Natural killer cell (primary cell): Measurements from ENCODE around the gene SLC39A7. TPM values are rescaled to one million over a fixed set of nuclear protein-coding genes. Genes with fewer than 3 reads are reported as not detected.
"Not testable (repeated sequence)": the region's sequence is repeated elsewhere in the genome, so short reads cannot be mapped to it uniquely, and the experiment has no call there.

Experiments used
- ATAC-seq, 3 donors: fragments of 150-1000 bp in 2 of 3; fragments of 200-7000 bp in 1 of 3; cut with Tn5 transposase; 1 replicate in 1 of 3; 2 replicates in 2 of 3; pipeline ENCODE4 v1.10.0; 2021; ENCODE audit warnings: mild to moderate bottlenecking in 2 of 3, moderate library complexity in 2 of 3
- DNase-seq, 2 donors: peaks; one replicate each; pipeline versions ENCODE4 v3.0.0 to v3.0.0-alpha.2; 2013 to 2021; ENCODE audit warnings: mixed read lengths in 1 of 2
- H3K27ac ChIP-seq: one replicate; pipeline ENCODE4 v1.5.1; 2013; ENCODE audit warnings: mild to moderate bottlenecking, low read length
- H3K27me3 ChIP-seq: one replicate; pipeline ENCODE4 v1.6.1; 2013; ENCODE audit warnings: low read length; ENCODE audit not compliant: control insufficient read depth, insufficient read depth
- H3K36me3 ChIP-seq: one replicate; pipeline ENCODE4 v1.6.1; 2013; ENCODE audit warnings: low read length; ENCODE audit not compliant: control insufficient read depth, insufficient read depth
- H3K4me1 ChIP-seq: one replicate; pipeline ENCODE4 v1.6.1; 2013; ENCODE audit warnings: low read length; ENCODE audit not compliant: control insufficient read depth, insufficient read depth
- H3K4me3 ChIP-seq: one replicate; pipeline ENCODE4 v1.5.1; 2013; ENCODE audit warnings: low read length
- H3K9me3 ChIP-seq: one replicate; pipeline ENCODE4 v1.6.1; 2013; ENCODE audit warnings: low read length; ENCODE audit not compliant: control insufficient read depth, insufficient read depth
- H3K27ac Mint-ChIP-seq, 2 donors: one replicate each; pipeline ENCODE4 v1.8.0; 2022; ENCODE audit warnings: mild to moderate bottlenecking in 2 of 2, mixed read lengths in 2 of 2, moderate library complexity in 1 of 2
- H3K27me3 Mint-ChIP-seq, 2 donors: one replicate each; pipeline ENCODE4 v1.8.0; 2022; ENCODE audit warnings: low read depth in 2 of 2, mixed read lengths in 2 of 2
- H3K36me3 Mint-ChIP-seq: one replicate; pipeline ENCODE4 v1.8.0; 2022; ENCODE audit warnings: mixed read lengths
- H3K4me1 Mint-ChIP-seq, 2 donors: one replicate each; pipeline ENCODE4 v1.8.0; 2022; ENCODE audit warnings: mixed read lengths in 2 of 2
- H3K4me3 Mint-ChIP-seq: one replicate; pipeline ENCODE4 v1.8.0; 2022; ENCODE audit warnings: mild to moderate bottlenecking, moderate library complexity, mixed read lengths
- H3K9me3 Mint-ChIP-seq, 2 donors: one replicate each; pipeline ENCODE4 v1.8.0; 2022; ENCODE audit warnings: mixed read lengths in 2 of 2
- WGBS: methylation state at CpG from one replicate; pipeline ENCODE4 v1.1.7; 2013; ENCODE audit warnings: missing lambda C conversion rate; ENCODE audit not compliant: insufficient coverage; 5-methylcytosine and 5-hydroxymethylcytosine counted together
- intact Hi-C: fragments of 100-400 bp; cut with micrococcal nuclease; formaldehyde crosslinking; loops from one replicate; pipeline ENCODE4 v1.14.2; 2022
- total RNA-seq, 4 donors: library from RNA; stranded (reverse); fragments of 120-200 nt in 1 of 4; gene quantifications; one replicate each; pipeline versions ENCODE4 v1.2.3 to v1.2.4, GENCODE V29; 2013 to 2022
- TF ChIP-seq, protein P1 (sequence below): fragments of 200-600 bp; IDR thresholded peaks from one replicate; pipeline ENCODE4 v1.8.0; 2022; ENCODE audit warnings: antibody characterized with exemption

The SLC39A7 gene
- total RNA-seq, 3 donors from 2014 or later (not counting 1 experiment from before 2014, with no cell fraction given), result 38.9 to 45.7 (median 45.6) TPM

DNA sequence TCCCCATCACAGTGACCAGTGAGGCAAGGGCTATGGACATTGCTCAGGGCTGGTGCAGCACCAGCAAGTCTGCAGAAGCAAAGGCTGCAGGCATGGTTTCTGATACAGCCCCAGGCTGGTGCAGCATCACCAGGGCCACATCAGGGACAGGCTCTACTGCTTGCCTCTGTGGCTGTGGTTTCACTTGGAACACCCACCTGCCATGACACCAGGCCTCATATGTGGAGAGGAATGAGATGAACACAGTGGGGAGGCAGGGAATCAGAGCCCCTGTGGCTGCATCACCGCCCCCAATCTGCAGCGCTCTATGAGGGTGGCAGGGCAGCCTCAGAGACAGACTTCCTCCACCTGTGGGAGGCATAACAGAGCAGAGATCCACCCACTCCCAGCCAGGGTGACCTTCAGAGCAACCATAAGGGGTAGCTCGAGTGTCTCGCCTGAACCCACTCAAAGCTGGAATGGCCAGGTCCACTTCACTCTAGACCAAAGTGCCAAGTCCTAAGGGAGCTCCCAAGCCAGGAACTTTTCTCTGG, 15.5 kb downstream of the SLC39A7 start:
- no peaks in the 10 kb centered on the region for H3K36me3 ChIP-seq
- intact Hi-C loops, result no loop called here
- 85% methylated on average over 4 of the region's 4 CpGs for WGBS
- TF ChIP-seq, protein P1, sequence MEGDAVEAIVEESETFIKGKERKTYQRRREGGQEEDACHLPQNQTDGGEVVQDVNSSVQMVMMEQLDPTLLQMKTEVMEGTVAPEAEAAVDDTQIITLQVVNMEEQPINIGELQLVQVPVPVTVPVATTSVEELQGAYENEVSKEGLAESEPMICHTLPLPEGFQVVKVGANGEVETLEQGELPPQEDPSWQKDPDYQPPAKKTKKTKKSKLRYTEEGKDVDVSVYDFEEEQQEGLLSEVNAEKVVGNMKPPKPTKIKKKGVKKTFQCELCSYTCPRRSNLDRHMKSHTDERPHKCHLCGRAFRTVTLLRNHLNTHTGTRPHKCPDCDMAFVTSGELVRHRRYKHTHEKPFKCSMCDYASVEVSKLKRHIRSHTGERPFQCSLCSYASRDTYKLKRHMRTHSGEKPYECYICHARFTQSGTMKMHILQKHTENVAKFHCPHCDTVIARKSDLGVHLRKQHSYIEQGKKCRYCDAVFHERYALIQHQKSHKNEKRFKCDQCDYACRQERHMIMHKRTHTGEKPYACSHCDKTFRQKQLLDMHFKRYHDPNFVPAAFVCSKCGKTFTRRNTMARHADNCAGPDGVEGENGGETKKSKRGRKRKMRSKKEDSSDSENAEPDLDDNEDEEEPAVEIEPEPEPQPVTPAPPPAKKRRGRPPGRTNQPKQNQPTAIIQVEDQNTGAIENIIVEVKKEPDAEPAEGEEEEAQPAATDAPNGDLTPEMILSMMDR, result no peak
- H3K4me1 ChIP-seq, result peaks cover 13% of the 10 kb centered on the region
- H3K27me3 ChIP-seq, result peaks cover 17% of the 10 kb centered on the region
- no peak overlapping the region for H3K4me3 ChIP-seq
- H3K9me3 Mint-ChIP-seq, result no peaks in the 10 kb centered on the region
- no peak overlapping the region for H3K27ac ChIP-seq
- H3K27ac Mint-ChIP-seq, result no peak overlapping the region
- peaks cover 39 to 56% of the 10 kb centered on the region in 2 donors for H3K27me3 Mint-ChIP-seq
- H3K9me3 ChIP-seq, result no peaks in the 10 kb centered on the region
- peaks cover 14 to 24% of the 10 kb centered on the region in 2 donors for H3K4me1 Mint-ChIP-seq
- DNase-seq, result no peak
- H3K4me3 Mint-ChIP-seq, result no peak overlapping the region
- ATAC-seq, result no peak
- no peaks in the 10 kb centered on the region for H3K36me3 Mint-ChIP-seq

DNA sequence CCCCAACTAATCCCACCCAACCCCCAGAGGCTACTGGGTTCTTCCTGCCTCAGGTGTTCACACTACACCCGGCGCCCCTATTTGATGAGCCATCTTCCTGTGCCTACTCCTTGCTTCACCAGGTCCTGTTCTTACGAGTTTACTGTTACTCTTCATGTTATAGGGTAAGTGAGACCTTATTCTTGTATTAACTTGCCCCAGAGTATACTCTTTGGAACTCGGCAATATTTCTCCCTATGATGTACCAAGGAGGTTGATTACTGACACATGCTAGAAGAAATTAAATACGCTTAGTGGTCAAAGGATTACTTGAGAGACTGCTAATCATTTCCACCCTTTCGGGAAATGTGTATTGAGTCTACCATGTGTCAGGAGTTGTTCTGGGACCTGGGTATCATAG, 16.6 kb downstream of the SLC39A7 start:
- H3K27ac ChIP-seq, result no peak overlapping the region
- H3K27me3 ChIP-seq, result peaks cover 17% of the 10 kb centered on the region
- no peak for DNase-seq
- TF ChIP-seq, protein P1, result no peak
- no peaks in the 10 kb centered on the region for H3K9me3 ChIP-seq
- H3K4me3 Mint-ChIP-seq, result no peak overlapping the region
- H3K9me3 Mint-ChIP-seq, result no peaks in the 10 kb centered on the region
- H3K27ac Mint-ChIP-seq, result no peak overlapping the region
- H3K36me3 ChIP-seq, result no peaks in the 10 kb centered on the region
- intact Hi-C loops, result no loop called here
- peaks cover 14 to 21% of the 10 kb centered on the region in 2 donors for H3K4me1 Mint-ChIP-seq
- 79% methylated on average over 4 of the region's 6 CpGs for WGBS
- no peak overlapping the region for H3K4me3 ChIP-seq
- peaks cover 42 to 63% of the 10 kb centered on the region in 2 donors for H3K27me3 Mint-ChIP-seq
- no peaks in the 10 kb centered on the region for H3K36me3 Mint-ChIP-seq
- no peak for ATAC-seq
- peaks cover 13% of the 10 kb centered on the region for H3K4me1 ChIP-seq

DNA sequence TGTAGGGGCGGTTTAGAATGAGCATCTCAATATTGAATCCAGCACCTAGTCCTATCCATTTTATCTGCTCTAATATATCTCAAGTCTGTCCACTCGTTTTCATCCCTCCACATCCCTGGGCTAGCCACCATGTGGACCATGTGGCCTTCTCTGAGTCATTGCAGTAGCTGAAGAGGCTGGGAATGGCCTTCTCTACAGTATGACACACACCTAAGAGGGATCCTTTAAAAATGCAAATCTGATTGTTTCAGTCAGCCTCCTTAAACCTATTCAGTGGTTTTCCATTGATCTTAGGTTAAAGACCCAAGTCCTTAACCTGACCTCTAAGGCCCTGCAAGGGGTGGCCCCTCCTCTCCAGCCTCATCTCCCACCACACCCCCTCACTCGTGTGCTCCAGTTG, 17.0 kb downstream of the SLC39A7 start:
- H3K4me1 ChIP-seq, result peaks cover 13% of the 10 kb centered on the region
- peaks cover 10 to 17% of the 10 kb centered on the region in 2 donors for H3K4me1 Mint-ChIP-seq
- intact Hi-C loops, result no loop called here
- ATAC-seq, result no peak
- TF ChIP-seq, protein P1, result no peak
- no peaks in the 10 kb centered on the region for H3K36me3 ChIP-seq
- no peak overlapping the region for H3K4me3 Mint-ChIP-seq
- DNase-seq, result no peak
- H3K9me3 Mint-ChIP-seq, result no peaks in the 10 kb centered on the region
- H3K9me3 ChIP-seq, result no peaks in the 10 kb centered on the region
- WGBS, result 81% methylated on average over 3 of the region's 3 CpGs
- no peak overlapping the region for H3K27ac ChIP-seq
- no peak overlapping the region for H3K4me3 ChIP-seq
- H3K27me3 ChIP-seq, result peaks cover 20% of the 10 kb centered on the region
- H3K27me3 Mint-ChIP-seq, result peaks cover 43 to 63% of the 10 kb centered on the region in 2 donors
- no peaks in the 10 kb centered on the region for H3K36me3 Mint-ChIP-seq
- no peak overlapping the region for H3K27ac Mint-ChIP-seq

DNA sequence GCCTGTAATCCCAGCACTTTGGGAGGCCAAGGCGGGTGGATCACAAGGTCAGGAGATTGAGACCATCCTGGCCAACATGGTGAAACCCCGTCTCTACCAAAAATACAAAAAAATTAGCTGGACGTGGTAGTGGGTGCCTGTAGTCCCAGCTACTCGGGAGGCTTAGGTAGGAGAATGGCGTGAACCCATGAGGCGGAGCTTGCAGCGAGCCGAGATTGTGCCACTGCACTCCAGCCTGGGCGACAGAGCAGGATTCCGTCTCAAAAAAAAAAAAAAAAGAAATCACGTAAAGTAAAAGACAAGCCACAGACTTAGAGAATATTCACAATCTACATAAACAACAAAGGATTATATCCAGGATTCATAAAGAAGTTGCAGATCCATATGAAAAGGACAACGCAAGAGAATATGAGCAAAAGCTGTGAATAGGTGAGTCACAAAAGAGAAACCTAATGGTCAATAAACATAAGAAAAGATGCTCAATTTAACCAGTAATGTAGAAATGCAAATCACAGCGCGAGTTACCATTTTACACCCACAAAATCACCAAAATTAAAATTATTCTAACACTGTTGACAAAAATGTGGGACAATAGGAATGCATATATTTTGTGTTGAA, 25.9 kb downstream of the SLC39A7 start:
- H3K27ac ChIP-seq, intact Hi-C loops, H3K4me1 Mint-ChIP-seq, H3K27me3 ChIP-seq, ATAC-seq, H3K4me1 ChIP-seq, H3K9me3 ChIP-seq, H3K27ac Mint-ChIP-seq, H3K9me3 Mint-ChIP-seq, H3K36me3 Mint-ChIP-seq, H3K36me3 ChIP-seq, H3K4me3 ChIP-seq, H3K4me3 Mint-ChIP-seq, DNase-seq: not testable (repeated sequence)
- WGBS, result 69% methylated on average over 8 of the region's 14 CpGs
- H3K27me3 Mint-ChIP-seq, result peaks cover 43 to 54% of the 10 kb centered on the region in 2 donors
